Stimulated activated CD4-positive, alpha-beta T cell treated with anti-CD3 and anti-CD28 coated beads, TNF-alpha, amount 100 ng/mL, for 1 hour (primary cell): Measurements from ENCODE around the gene CHPF.
A peak's percentile ranks its signal among the peaks of the same experiment; 100 is the strongest.

Experiments used
- DNase-seq, 3 donors: peaks; one replicate each; pipeline ENCODE4 v3.0.0-alpha.2; 2020; ENCODE audit warnings: low read depth in 3 of 3, low spot score in 1 of 3

The CHPF gene

GRCh38 chr2:219552382-219553167 lies 9.0 kb upstream of the CHPF start:
- DNase-seq = peak; percentile 37 to 75 (median 54)

GRCh38 chr2:219551441-219552381 lies 8.1 kb upstream of the CHPF start:
- DNase-seq = no peak

GRCh38 chr2:219549619-219550018 lies 6.0 kb upstream of the CHPF start:
- DNase-seq = no peak

GRCh38 chr2:219548990-219549389 lies 5.4 kb upstream of the CHPF start:
- DNase-seq = no peak

GRCh38 chr2:219547621-219548020 lies 4.0 kb upstream of the CHPF start:
- DNase-seq = no peak

GRCh38 chr2:219545943-219546352 lies 2.3 kb upstream of the CHPF start:
- no peak for DNase-seq

- DNase-seq = no peak
These were observed 1.8 kb upstream of the CHPF start for GRCh38 chr2:219545295-219545942.

GRCh38 chr2:219544567-219544966 lies 958 bp upstream of the CHPF start:
- no peak for DNase-seq

GRCh38 chr2:219542931-219543595 lies 546 bp downstream of the CHPF start:
- DNase-seq = no peak

GRCh38 chr2:219541611-219542180 lies 1.9 kb downstream of the CHPF start:
- DNase-seq = peak; percentile 64 to 82 (median 65)

GRCh38 chr2:219540784-219541504 lies 2.7 kb downstream of the CHPF start:
- no peak for DNase-seq

- DNase-seq = no peak
These were observed 3.5 kb downstream of the CHPF start for GRCh38 chr2:219539926-219540678.

- no peak for DNase-seq
These were observed 4.4 kb downstream of the CHPF start for GRCh38 chr2:219538956-219539788.

- DNase-seq = no peak
These were observed 5.1 kb downstream of the CHPF start for GRCh38 chr2:219538504-219538951.

- DNase-seq = no peak
These were observed 5.7 kb downstream of the CHPF start for GRCh38 chr2:219537657-219538488.

GRCh38 chr2:219536967-219537366 lies 6.6 kb downstream of the CHPF start:
- no peak for DNase-seq

- DNase-seq = no peak
These were observed 7.2 kb downstream of the CHPF start for GRCh38 chr2:219536425-219536824.
